PFSK-1 (cell line): ENCODE data around the gene RASGRP4.

Source experiments
- FOXP2 ChIP-seq: optimal IDR thresholded peaks from 2 replicates; pipeline ENCODE3; 2011; ENCODE audit warnings: borderline replicate concordance, control low read depth, inconsistent platforms; ENCODE audit not compliant: insufficient read depth; ENCODE audit errors: extremely low read length, extremely low read depth
- POLR2AphosphoS5 ChIP-seq: IDR thresholded peaks from 2 replicates; pipeline ENCODE4 v1.6.1; 2012; ENCODE audit warnings: low read depth, mild to moderate bottlenecking, control low read depth, low read length, moderate library complexity
- REST ChIP-seq, 2 experiments: IDR thresholded peaks; 2 replicates each; pipeline versions ENCODE4 v1.6.1 to v1.8.0; 2011 to 2012; ENCODE audit warnings: low read depth in 2 of 2, low read length in 2 of 2, control low read depth in 1 of 2, inconsistent platforms in 1 of 2, mild to moderate bottlenecking in 1 of 2, moderate library complexity in 1 of 2; ENCODE audit not compliant: insufficient read depth in 1 of 2
- SIN3A ChIP-seq: IDR thresholded peaks from 2 replicates; pipeline ENCODE4 v1.6.1; 2012; ENCODE audit warnings: mild to moderate bottlenecking, low read length, moderate library complexity, borderline replicate concordance; ENCODE audit not compliant: insufficient read depth
- TAF1 ChIP-seq: IDR thresholded peaks from 2 replicates; pipeline ENCODE4 v1.6.1; 2012; ENCODE audit warnings: low read length, control low read depth, borderline replicate concordance; ENCODE audit not compliant: insufficient read depth

RASGRP4 gene

GRCh38 chr19:38411041-38411712 lies 14.8 kb downstream of the RASGRP4 start:
- TF ChIP-seq TAF1 (no peak), POLR2AphosphoS5 (no peak), SIN3A (no peak), REST (IDR thresholded peaks at IDR 0.05; ENCODE audit: insufficient read depth in 1 of 2, low read depth in 2 of 2, low read length in 2 of 2) (no peak), FOXP2 (no peak)

GRCh38 chr19:38409631-38410133 lies 16.3 kb downstream of the RASGRP4 start:
- TF ChIP-seq REST (IDR thresholded peaks at IDR 0.05; ENCODE audit: insufficient read depth in 1 of 2, low read depth in 2 of 2, low read length in 2 of 2) (no peak), POLR2AphosphoS5 (peak; percentile 26; the same call in 1 of the 2 replicates)

DNA sequence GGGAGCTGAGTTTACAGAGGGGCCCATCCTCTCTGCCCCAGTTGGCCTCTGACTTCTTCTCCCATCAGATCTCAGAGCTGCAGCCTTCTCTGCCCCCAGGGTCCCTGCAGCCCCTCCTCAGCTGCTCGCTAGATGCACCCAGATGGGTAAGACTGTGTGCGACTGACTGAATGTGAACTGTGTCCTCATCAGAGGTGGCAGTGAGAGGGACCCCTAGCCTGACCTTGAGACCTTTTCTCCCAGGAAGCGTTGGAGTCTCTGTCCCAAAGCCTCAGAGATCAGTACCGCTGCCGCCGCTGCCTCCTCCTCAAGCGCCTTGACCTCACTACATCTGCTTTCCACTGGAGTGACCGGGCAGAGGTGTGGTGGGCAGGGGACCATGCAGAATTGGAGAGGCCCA lies 20.7 kb downstream of the RASGRP4 start:
- no peak for TF ChIP-seq TAF1
- no peak for TF ChIP-seq SIN3A
- no peak for TF ChIP-seq FOXP2
- TF ChIP-seq POLR2AphosphoS5: no peak
- no peak for TF ChIP-seq REST (IDR thresholded peaks at IDR 0.05; ENCODE audit: insufficient read depth in 1 of 2, low read depth in 2 of 2, low read length in 2 of 2)

DNA sequence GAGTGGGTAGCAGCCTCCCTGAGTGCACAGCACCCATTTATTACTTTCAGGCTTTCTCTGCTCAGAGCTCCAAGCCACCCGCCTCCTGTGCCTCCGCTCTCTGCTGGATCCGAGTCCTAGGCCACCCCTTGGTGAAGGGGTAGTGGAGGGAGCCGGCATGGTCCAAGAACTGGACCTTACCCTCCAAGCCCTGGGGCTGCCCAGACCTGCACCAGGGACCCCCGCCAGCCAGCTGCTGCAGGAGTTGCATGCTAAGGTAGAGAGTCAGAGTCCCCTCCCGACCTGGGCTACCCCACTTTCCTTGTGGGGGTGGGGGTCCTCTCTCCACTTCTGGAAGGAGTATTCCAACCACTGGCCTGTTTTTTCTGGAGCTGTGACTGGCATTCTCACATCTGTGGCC lies 21.2 kb downstream of the RASGRP4 start:
- no peak for TF ChIP-seq REST (IDR thresholded peaks at IDR 0.05; ENCODE audit: insufficient read depth in 1 of 2, low read depth in 2 of 2, low read length in 2 of 2)
- no peak for TF ChIP-seq FOXP2
- TF ChIP-seq POLR2AphosphoS5: no peak
- no peak for TF ChIP-seq SIN3A
- TF ChIP-seq TAF1: no peak

- peak; percentile 75 for TF ChIP-seq FOXP2
- TF ChIP-seq POLR2AphosphoS5: no peak; the same call in 1 of the 2 replicates
- no peak for TF ChIP-seq REST (IDR thresholded peaks at IDR 0.05; ENCODE audit: insufficient read depth in 1 of 2, low read depth in 2 of 2, low read length in 2 of 2)
- TF ChIP-seq SIN3A: no peak
- TF ChIP-seq TAF1: no peak
These were observed 22.9 kb downstream of the RASGRP4 start, which contains the start of gene FAM98C for GRCh38 chr19:38402967-38403674. FAM98C (plus strand) TSS chr19:38403093; CDS start chr19:38403154, 61 bp downstream.
